Astrocyte (in vitro differentiated cells and primary cell): Measurements from ENCODE around the gene TMEM97.

ENCODE experiments used
- EZH2 ChIP-seq: IDR thresholded peaks from 2 replicates; pipeline ENCODE4 v1.6.1; 2012; ENCODE audit warnings: mild to moderate bottlenecking, low read length, inconsistent platforms; ENCODE audit not compliant: insufficient read depth
- TF ChIP-seq, protein P1 (sequence below): IDR thresholded peaks from 2 replicates; pipeline ENCODE4 v1.5.1; 2011; ENCODE audit warnings: low read depth, mild to moderate bottlenecking, inconsistent platforms, low read length, moderate library complexity; ENCODE audit not compliant: insufficient read depth

DNA sequence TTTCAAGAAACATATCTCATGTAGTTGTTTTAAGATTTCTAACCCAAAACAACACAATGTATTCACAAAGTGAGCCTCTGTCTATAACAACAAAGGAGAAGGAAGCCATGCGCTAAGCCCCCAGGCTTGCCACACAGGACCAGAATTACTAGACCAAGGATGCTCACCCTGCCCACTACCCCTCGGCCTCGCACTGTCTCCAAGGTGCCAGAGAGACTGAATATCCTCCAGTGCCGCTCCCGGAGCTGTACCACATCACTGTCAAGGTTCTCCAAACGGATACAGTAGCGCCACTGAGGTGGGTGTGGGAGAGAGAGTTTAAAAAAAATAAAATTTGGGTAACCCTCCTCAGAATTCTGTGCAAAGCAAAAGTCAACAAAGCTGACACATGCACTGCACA is 31.3 kb downstream of the TMEM97 start:
- TF ChIP-seq, protein P1, sequence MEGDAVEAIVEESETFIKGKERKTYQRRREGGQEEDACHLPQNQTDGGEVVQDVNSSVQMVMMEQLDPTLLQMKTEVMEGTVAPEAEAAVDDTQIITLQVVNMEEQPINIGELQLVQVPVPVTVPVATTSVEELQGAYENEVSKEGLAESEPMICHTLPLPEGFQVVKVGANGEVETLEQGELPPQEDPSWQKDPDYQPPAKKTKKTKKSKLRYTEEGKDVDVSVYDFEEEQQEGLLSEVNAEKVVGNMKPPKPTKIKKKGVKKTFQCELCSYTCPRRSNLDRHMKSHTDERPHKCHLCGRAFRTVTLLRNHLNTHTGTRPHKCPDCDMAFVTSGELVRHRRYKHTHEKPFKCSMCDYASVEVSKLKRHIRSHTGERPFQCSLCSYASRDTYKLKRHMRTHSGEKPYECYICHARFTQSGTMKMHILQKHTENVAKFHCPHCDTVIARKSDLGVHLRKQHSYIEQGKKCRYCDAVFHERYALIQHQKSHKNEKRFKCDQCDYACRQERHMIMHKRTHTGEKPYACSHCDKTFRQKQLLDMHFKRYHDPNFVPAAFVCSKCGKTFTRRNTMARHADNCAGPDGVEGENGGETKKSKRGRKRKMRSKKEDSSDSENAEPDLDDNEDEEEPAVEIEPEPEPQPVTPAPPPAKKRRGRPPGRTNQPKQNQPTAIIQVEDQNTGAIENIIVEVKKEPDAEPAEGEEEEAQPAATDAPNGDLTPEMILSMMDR, result no peak
- no peak for TF ChIP-seq EZH2
